HG03575 (cell line): ENCODE results near the gene SH3PXD2A.
"Not testable (repeated sequence)": the region's sequence is repeated elsewhere in the genome, so short reads cannot be mapped to it uniquely, and the experiment has no call there.

Experiments
- ATAC-seq: cut with Tn5 transposase; IDR thresholded peaks from one replicate; pipeline ENCODE4 v1.9.1; 2021; ENCODE audit not compliant: unreplicated experiment, insufficient number of reproducible peaks, low FRiP score; ENCODE audit errors: extremely low read depth

The SH3PXD2A gene

DNA sequence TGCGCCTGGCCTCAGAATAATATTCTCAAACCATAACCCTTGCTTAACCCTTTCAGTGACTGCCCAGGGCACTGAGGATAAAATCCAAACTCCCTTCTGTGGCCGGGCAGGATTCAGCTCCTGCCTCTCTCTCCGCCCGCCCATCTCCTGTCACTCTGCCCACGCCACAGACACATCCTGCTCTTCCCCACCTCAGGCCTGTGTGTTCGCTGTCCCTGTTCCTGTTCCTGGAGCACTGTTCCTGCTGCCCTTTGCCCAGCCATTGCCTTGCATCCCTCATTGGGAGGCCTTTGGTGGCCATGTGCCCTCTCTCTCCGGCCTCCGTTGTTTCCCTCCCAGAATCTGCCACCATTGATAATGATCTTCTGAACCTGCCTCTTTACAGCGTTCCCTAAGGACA, 108.8 kb downstream of the SH3PXD2A start:
- no peak for ATAC-seq

DNA sequence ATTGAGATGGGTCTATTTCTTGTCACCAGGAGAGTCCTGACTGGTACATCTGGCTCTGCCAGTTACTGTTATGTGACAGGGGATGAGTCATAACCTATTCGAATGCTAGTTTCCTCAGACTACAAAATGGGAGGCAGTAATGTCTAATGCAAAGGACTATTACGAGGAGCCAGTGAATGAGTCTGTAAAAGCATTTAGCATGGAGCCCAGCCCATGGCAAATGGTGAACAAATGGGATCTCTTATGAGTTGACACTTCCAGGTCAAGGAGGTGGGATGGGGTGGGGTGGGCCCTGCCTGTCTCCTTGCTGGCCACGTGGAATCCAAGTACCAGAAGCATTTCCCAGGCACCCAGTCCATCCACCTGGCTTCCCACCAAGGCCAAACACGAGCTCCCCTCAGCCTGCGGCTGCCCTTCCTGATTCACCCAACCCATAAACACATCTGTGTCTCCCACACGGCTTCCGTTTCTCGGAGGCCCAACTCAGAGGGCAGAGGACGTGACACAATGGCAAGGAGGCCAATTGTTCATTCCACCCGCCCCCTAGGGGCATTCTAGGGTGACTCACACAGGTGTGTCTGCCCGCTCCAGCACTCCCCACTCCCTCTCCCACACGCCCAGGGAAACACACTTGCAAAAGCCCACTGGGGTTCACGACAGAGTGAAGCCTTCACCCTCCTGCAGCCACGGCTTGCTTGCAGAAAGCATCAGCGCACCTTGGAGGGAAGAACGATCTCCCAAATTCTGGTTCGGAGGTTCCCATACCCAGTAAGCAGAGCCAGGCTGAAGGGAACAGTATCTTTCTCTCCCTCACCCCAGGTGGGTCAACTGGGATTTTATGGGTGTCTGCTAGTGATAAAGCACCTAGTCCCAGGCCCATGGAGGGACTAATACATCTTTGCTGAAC, 109.8 kb downstream of the SH3PXD2A start:
- ATAC-seq: no peak

DNA sequence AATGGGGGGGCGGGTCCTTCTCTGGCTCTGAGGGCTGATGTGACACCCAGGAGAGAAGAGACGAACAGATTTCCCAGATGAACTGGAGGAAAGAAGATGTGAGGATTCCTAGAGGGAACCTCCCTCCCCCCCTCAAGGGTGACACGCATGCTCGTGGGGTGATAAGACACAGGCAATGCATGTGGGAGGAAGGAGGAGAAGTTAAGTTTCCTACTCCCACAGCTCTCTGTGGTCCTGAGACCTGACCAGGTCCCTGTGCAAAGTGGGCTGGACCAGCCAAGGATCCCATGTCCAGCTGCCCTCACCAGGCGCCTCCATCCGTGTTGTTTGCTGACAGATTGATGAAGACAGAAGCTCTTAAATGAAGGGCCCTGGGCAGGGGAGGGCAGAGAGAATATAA, 112.6 kb downstream of the SH3PXD2A start:
- ATAC-seq: no peak

DNA sequence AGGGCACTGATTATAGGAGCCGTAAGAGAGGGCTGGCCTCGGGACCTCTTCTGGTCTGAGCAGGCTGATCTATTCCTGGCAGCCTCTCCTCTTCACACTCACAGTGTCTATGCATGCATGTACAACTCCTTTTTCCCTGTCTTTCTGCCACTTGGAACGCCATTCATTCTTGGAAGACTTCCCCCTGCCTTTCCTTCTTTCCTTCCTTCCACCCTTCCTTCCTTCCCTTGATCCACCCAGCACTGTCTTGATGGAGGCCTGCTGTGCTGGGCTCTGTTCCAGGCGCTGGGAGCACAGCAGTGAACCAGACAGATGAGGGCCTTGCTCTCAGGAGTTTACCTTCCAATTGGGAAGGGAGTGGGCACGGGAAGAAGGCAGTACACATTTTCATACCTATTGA, 114.8 kb downstream of the SH3PXD2A start:
- no peak for ATAC-seq

DNA sequence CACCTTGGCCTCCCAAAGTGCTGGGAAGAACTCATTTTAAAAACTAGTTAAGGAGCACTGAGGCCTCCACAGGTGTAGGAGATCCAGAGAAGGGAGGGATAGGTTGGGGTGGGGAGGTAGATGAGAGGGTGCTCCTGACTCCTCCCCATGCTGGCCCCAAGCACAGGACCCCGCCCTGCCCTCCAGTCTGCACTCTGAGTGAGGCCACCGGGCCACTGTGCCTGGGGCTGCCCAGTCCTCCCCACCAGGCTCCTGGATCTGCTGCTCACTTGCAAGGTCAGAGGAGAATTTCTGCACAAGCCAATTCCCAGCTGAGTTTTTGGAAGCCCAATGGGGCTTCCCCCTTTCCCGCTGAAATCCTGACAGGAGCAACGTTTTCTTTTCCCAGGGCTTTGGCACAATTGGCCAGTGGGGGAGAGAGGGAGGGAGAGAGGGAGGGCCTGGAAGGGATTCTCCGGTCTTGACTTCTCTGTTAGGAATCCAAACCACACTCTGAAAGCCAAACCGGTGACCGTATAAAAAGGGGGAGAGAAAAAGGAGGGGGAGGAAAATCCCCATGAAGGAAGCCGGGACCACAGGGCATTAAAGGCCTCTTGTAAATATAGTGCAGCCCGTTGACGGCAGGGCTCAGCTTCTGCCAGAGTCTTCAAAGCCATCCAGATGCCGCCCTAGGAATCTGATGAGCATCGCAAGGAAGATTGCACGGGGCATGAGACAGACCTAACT, 116.2 kb downstream of the SH3PXD2A start:
- ATAC-seq: no peak

DNA sequence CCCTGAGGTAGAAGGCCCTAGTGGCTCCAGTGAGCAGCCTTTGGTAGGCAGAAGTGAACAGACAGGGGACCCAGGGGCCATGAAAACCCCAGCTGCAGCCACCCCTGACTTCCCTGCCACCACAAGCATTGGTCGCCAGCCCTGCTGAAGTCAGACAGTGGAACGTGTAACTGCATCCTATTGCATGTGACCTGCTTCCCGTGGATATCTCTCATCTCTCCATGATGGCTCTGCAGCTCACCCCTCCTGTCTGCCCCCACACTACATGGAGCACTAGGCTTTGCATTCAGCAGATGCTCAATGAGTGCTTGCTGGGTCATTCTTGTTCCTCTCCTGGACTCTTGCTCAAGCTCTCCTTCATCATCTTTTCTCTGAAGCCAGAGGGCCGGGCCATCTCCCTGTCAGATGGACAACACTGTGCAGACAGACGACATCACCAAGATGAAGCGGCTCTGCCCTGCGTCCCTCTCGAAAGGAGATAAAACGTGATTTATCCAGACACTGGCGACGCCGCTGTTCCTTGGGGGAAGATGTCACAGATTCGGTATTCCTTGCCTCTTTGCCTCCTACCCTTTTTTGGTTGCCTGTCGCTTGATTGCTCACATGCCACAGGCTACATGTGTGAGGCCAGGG, 117.5 kb downstream of the SH3PXD2A start:
- no peak for ATAC-seq

DNA sequence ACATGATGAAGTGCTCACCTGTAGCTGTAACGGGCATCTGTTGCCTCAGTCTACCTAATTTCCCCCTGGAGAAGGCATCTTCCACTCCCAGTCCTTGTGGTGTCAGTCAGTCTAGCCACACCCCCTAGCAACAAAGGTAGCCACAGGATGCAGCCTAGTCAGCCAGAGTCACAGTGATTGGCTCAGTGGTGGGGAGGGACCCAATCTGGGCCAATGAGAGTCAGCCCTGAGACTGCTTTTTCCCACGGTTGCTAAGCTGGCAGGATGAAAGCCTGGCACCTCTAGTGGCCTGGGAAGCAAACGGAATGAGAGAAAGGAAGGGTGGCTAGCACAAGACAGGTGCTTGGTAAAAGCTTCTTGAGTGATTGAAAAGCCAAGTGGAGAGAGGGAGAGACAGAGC, 118.6 kb downstream of the SH3PXD2A start:
- ATAC-seq: no peak

DNA sequence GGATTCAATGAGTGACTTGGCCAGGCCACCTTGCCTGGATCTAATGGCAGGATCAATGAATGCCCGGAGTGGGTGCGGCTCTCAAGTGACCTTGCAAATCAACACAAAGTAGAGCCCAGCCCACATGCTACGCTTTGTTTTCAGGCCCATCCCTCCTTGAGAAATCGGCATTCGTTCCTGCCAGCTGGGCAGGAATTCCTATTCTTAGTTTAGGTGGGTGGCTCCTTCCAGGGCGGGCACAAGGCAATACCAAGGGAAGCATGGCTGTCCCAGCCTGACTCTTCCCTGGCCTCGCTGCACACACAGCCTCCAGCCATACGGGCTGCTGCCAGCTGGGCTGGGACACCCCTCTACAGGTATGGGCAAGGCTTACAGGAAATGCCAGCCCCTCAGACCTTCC, 119.3 kb downstream of the SH3PXD2A start:
- no peak for ATAC-seq

DNA sequence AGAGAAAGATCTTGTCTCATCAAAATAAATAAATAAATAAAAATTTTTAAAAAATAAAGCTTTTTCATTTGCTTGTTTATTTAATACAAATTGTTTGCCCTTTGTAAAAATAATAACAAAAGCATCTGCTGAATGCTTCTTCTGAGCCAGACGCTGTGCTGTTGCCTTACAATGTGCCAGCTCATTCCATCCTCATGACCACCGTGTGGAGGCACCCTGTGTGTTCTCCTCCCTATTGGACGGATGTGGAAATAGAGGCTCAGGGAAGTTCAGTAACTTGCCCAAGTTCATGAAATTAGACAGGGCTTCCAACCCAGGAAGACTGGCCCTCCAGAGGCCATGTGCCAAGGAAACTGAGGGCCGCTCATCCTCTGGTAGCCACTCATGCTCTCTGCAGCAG, 120.6 kb downstream of the SH3PXD2A start:
- ATAC-seq: no peak

DNA sequence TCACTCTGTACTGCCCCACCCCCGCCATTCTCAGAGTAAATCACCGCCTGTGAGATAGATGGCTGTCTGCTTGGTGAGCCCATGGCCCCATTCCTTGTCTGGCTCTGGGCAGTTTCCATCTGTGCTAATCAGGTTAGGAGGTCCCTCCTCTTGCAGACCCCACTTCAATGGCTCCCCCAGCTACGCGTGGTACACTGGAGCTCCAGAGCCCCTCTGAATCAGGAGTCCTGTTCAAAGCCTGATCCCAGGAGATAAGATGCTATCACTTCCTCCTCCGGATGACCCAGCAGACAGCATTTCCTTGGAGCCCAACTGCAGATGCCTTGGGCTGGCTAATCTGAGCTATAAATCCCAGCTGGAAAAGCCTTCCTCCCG, 122.3 kb downstream of the SH3PXD2A start:
- ATAC-seq: no peak

DNA sequence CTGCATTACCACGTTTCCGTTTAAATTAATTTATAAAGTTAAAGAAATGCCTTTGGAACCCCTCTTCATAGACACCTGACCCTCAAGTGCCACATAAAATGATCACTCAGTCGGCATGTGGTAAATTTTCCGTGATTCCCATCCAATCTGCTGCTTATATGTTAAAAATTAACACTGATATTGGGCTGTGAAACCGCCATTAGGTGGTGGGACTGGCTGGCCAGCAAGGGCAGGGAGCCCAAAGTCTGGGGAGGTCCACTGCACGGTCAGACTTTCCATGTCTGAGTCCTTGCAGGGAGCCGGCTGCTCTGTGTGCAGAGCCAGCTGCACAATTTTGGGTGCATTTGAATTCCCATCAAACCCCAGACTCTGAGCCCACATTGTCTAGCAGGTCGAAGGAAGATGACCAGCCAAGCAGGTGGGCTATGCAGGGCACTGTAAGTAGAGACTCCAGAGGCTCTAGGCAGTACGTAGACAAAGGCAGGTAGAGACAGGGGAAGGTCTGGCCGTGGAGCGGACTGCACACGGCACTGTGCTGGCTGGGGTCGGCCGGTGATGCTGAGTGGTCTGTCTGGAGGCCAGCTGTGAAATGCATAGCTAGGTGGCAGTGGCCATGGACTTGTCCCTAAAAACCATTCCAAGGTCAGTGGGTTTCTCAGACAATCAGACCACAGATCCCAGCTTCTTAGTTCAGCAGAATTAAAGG, 122.9 kb downstream of the SH3PXD2A start:
- ATAC-seq: no peak

DNA sequence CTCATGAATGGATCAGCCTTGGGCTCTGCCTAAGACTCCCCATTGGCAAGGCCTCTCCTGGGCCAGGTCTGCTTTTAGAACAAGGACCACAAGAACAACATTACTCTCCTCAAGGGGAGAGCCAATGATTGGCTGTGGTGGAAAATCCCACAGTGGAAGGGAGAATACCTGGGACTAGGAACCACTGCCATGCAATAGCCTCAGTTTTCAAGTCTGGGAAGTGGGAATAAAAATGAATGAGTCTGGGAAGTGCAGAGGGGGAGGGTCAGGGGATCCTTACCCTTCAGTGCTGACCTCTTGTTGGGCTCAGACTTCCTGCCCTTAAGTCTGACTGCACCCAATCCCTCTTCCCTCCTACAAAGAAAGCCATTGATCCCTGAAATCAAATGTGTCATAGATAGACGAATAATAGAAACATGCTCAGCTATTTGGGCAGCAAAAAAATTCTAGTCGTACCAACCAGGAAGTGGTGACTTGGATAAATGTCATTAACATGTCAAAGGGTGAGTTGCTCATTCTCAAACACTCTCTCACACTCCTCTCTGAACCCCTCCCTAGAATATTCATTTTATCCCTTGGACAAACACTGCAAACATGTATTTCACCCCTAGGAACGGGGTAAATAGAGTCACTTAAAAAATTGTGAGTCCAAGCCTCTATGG, 123.6 kb downstream of the SH3PXD2A start:
- ATAC-seq: no peak

DNA sequence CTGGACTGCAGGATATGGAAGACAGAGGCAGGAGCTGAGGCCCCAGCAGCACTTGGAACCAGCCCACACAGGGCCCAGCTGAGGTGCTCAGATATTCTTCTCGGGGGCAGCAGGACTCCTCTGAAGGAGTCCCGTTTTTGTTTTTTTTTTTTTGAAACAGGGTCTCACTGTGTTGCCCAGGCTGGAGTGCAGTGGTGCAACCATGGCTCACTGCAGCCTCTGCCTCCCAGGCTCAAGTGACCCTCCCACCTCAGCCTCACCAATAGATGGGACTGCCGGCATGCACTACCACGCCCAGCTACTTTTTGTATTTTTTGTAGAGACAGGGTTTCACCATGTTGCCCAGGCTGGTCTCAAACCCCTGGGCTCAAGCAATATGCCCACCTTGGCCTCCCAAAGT, 124.3 kb downstream of the SH3PXD2A start:
- not testable (repeated sequence) for ATAC-seq

DNA sequence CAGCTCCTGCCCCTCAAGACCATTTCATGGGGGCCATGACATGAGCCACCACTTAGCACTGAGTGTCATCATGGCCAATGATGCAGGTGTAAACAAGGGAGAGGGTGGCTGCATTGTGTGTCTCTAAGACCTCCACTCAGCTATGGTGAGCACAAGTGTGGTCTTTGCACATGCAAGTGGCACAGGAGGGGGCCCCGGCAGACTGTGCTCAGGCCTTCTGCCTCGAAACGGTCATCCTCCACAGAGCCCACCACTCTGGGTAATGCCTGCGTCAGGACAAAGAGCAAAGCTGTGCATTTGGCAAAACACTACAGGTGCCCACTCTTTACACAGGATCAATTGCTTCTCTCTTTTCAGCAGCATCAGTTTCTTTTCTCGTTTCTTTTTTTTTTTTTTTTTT, 125.5 kb downstream of the SH3PXD2A start:
- ATAC-seq: no peak

DNA sequence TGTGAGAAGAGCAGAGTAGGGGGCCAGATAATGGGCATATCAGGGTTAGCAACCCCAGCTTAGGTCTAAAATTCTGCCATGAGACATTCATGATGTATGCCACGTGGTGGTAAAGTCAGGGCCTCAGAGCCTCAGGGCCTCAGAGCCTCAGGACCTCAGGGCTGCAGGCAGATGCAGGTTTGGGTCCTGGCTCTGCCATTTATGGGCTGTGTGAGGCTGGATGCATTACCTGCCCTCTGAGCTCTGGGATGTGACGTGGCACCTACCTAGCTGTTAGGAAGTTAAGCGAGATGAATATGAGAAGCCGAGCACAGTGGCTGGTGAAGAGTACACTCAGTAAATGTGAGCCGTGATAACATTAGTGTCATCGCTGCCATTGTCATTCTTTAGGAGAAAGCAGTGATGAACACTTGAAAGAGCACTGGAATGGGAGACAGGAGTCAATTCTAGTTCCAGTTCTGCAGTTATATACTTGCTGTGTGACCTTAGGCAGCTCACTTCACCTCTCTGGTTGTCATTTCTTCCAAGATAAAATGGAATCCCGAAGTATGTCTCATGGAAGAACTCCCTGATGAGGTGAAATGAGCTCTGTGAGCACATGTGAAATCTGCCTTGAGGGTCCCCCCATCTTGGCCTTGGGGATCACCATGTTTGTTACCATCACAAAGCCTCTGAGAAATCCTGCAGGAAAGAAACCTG, 127.2 kb downstream of the SH3PXD2A start:
- ATAC-seq: no peak

DNA sequence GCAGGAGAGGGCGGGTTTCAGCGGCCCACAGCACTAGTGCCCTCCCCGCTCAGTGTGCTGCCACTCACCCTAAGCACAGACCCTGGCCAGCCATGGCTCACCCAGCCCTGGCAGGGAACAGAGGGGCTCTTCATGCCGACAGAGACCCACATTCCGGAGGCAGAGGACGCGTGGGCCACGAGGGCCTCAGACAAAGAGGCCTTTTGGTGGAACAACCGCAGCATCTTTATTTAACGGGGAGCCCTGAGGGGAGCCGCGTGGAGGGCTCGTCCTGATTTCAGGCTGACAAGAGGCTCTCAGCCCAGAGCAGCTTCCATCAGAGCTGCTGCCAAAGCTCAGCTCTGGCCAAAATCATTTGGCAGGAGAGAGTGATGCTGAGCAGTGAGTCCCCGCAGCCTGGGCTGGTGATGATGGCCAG, 127.8 kb downstream of the SH3PXD2A start:
- ATAC-seq: no peak

DNA sequence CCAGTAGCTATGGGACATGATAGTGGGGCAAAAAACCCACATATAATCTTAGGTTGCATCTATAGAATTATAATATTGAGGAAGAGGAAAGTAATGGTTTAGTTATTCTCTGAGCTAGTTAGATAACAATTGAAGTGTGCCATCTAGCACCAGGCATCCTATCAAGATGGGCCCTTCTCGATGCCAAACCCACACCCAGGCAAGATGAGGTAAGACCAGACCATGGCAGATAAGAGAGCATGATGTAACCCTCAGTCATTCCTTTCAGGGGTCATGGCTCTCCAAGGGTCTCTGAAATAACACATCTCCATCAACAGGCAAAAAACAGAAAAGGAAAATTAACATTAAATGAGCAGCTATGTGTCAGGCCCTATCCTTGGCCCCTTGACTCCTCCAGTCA, 128.7 kb downstream of the SH3PXD2A start:
- ATAC-seq: no peak

DNA sequence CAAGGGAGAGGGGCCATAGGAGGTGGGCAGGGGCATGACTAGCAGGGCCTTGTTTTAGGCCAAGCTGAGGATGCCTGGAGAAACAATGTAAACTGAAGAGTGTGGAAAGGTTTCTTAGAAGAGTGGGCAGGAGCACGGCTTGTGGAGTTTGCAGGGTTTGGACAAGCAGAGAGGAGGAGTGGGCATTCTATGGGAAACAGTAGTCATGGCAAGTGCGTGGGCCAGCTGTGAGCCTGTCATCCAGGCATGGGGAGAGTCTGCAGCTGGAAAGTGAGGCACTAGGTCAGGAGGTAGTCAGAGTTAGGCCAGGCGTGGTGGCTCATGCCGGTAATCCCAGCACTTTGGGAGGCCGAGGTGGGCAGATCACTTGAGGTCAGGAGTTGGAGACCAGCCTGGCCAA, 130.1 kb downstream of the SH3PXD2A start:
- no peak for ATAC-seq
